Liver (tissue), 9 donors: ENCODE data around the gene AMBN. TPM values are rescaled to one million over a fixed set of nuclear protein-coding genes. Genes with fewer than 3 reads are reported as not detected.
A peak's percentile ranks its signal among the peaks of the same experiment; 100 is the strongest.

Experiments
- DNase-seq: peaks from one replicate; pipeline ENCODE4 v3.0.0-alpha.2; 2017; ENCODE audit warnings: low spot score
- H3K27ac ChIP-seq, 2 donors: one replicate each; pipeline ENCODE4 v1.7.0; 2013; ENCODE audit warnings: inconsistent platforms in 2 of 2, low read length in 2 of 2, control low read depth in 1 of 2, low read depth in 1 of 2, mild to moderate bottlenecking in 1 of 2
- H3K27me3 ChIP-seq, 4 donors: one replicate each; pipeline versions ENCODE4 v1.6.1 to v1.7.0; 2013; ENCODE audit warnings: low read length in 3 of 4, inconsistent platforms in 1 of 4, mild to moderate bottlenecking in 1 of 4, moderate library complexity in 1 of 4; ENCODE audit not compliant: control insufficient read depth in 4 of 4, insufficient read depth in 4 of 4
- H3K36me3 ChIP-seq, 4 donors: one replicate each; pipeline versions ENCODE4 v1.6.1 to v1.7.0; 2013; ENCODE audit warnings: low read length in 3 of 4, mild to moderate bottlenecking in 3 of 4, low read depth in 1 of 4, moderate library complexity in 1 of 4; ENCODE audit not compliant: control insufficient read depth in 4 of 4, insufficient read depth in 3 of 4
- H3K4me1 ChIP-seq, 4 donors: one replicate each; pipeline versions ENCODE4 v1.6.1 to v1.7.0; 2013; ENCODE audit warnings: low read length in 3 of 4, mild to moderate bottlenecking in 3 of 4, moderate library complexity in 1 of 4; ENCODE audit not compliant: control insufficient read depth in 4 of 4, insufficient read depth in 4 of 4
- H3K4me3 ChIP-seq, 3 donors: one replicate each; pipeline versions ENCODE4 v1.6.1 to v1.7.0; 2013; ENCODE audit warnings: low read length in 3 of 3, control low read depth in 1 of 3, low read depth in 1 of 3, mild to moderate bottlenecking in 1 of 3
- H3K9ac ChIP-seq, 2 donors: one replicate each; pipeline ENCODE4 v1.7.0; 2013; ENCODE audit warnings: low read length in 2 of 2, mild to moderate bottlenecking in 2 of 2, moderate library complexity in 2 of 2, control low read depth in 1 of 2, low read depth in 1 of 2
- H3K9me3 ChIP-seq, 4 donors: one replicate each; pipeline versions ENCODE4 v1.6.1 to v1.7.0; 2013; ENCODE audit warnings: low read length in 3 of 4; ENCODE audit not compliant: control insufficient read depth in 4 of 4
- EGR1 ChIP-seq, 2 donors: IDR thresholded peaks; 2 replicates each; pipeline ENCODE4 v1.6.1; 2016 to 2018; ENCODE audit warnings: antibody characterized with exemption in 2 of 2, low read depth in 2 of 2
- FOXA1 ChIP-seq: IDR thresholded peaks from 2 replicates; pipeline ENCODE4 v1.6.1; 2016; ENCODE audit warnings: antibody characterized with exemption
- GABPA ChIP-seq, 2 donors: IDR thresholded peaks in 1 of 2; conservative IDR thresholded peaks in 1 of 2; 2 replicates each; pipeline ENCODE4 v1.6.1; 2016; ENCODE audit warnings: antibody characterized with exemption in 2 of 2, mild to moderate bottlenecking in 1 of 2, moderate library complexity in 1 of 2
- HNF4A ChIP-seq, 2 donors: conservative IDR thresholded peaks; 2 replicates each; pipeline ENCODE4 v1.6.1; 2016; ENCODE audit warnings: antibody characterized with exemption in 2 of 2, mild to moderate bottlenecking in 2 of 2
- HNF4G ChIP-seq: IDR thresholded peaks from 2 replicates; pipeline ENCODE4 v1.6.1; 2016; ENCODE audit warnings: antibody characterized with exemption
- JUND ChIP-seq, 2 donors: IDR thresholded peaks; 2 replicates each; pipeline ENCODE4 v1.6.1; 2016; ENCODE audit warnings: antibody characterized with exemption in 2 of 2
- NR2F2 ChIP-seq: IDR thresholded peaks from 2 replicates; pipeline ENCODE4 v1.6.1; 2016; ENCODE audit warnings: antibody characterized with exemption
- RAD21 ChIP-seq, 2 donors: IDR thresholded peaks; 2 replicates each; pipeline ENCODE4 v1.6.1; 2016; ENCODE audit warnings: antibody characterized with exemption in 2 of 2, mild to moderate bottlenecking in 2 of 2
- RXRA ChIP-seq, 2 donors: IDR thresholded peaks; 2 replicates each; pipeline ENCODE4 v1.6.1; 2017 to 2018; ENCODE audit warnings: antibody characterized with exemption in 2 of 2, mild to moderate bottlenecking in 1 of 2
- SP1 ChIP-seq: IDR thresholded peaks from 2 replicates; pipeline ENCODE4 v1.6.1; 2018; ENCODE audit warnings: antibody characterized with exemption, mild to moderate bottlenecking
- TAF1 ChIP-seq: conservative IDR thresholded peaks from 2 replicates; pipeline ENCODE4 v1.6.1; 2016; ENCODE audit warnings: antibody characterized with exemption, mild to moderate bottlenecking
- YY1 ChIP-seq: IDR thresholded peaks from 2 replicates; pipeline ENCODE4 v1.6.1; 2016; ENCODE audit warnings: antibody characterized with exemption, mild to moderate bottlenecking
- WGBS: extraction: QIAGEN DNeasy Blood & Tissue Kit; methylation state at CpG from one replicate; pipeline ENCODE4 v1.1.7; 2013; 5-methylcytosine and 5-hydroxymethylcytosine counted together
- polyA plus RNA-seq, 2 donors: library from polyadenylated mRNA; stranded (reverse) in 1 of 2; unstranded in 1 of 2; fragments of 200-250 nt in 1 of 2; fragments of >200 nt in 1 of 2; fragmentation: Nextera tagmentation in 1 of 2; extraction: Ambion mirVana in 1 of 2; gene quantifications; one replicate each; pipeline versions ENCODE4 v1.2.1 to v1.2.3, GENCODE V29; 2013 to 2015
- total RNA-seq, 2 donors: library from RNA; depleted of rRNA; stranded (reverse); fragments of >200 nt; gene quantifications; one replicate each; pipeline ENCODE4 v1.2.3, GENCODE V29; 2014
- TF ChIP-seq, protein P1 (sequence below): IDR thresholded peaks from 2 replicates; pipeline ENCODE4 v1.6.1; 2016; ENCODE audit warnings: antibody characterized with exemption
- TF ChIP-seq, protein P2 (sequence below): IDR thresholded peaks from 2 replicates; pipeline ENCODE4 v1.6.1; 2016; ENCODE audit warnings: antibody characterized with exemption
- TF ChIP-seq, protein P3 (sequence below): IDR thresholded peaks from 2 replicates; pipeline ENCODE4 v1.6.1; 2016; ENCODE audit warnings: antibody characterized with exemption, mild to moderate bottlenecking
- TF ChIP-seq, protein P4 (sequence below): fragments of 150-350 bp; IDR thresholded peaks from 2 replicates; pipeline ENCODE4 v1.5.1; 2017; ENCODE audit warnings: improper control_type of control experiment, low read depth, low read length; ENCODE audit not compliant: missing input control
- TF ChIP-seq, protein P5 (sequence below): IDR thresholded peaks from 2 replicates; pipeline ENCODE4 v1.6.1; 2016; ENCODE audit warnings: antibody characterized with exemption
- donor health status: healthy.
- donor health status: healthy.
- donor health status: healthy.
- donor health status: healthy.
- donor health status: healthy.

Gene AMBN
- total and polyA plus RNA-seq, 4 donors = not detected

DNA sequence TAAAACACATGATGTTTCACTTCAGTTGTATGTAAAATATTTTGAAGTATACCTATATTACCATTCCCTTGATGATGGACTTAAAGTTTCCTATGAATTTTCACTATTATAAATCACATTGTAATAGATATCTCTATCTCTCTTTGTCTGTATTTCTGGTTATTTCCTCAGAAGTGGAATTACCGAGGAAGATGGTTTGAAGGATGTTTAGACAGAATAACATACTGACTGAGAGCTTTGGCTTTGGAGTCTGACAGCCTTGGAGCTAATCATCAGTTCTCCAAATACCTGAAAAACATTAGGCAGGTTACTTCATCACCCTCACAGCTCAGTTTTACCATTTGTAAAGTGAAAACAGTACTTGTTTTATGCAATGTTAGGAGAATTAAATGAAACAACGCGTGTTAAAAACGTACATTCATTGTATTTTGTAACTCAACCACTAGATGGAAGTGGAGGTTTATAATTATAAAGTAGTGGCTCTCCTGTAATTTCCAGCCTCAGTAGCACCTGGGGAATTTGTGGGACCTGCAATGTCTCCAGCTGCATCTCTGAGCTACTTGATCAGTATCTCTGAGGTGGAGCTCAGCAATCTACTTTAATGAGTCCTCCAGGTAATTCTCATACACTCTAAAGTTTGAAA, 59.9 kb downstream of the AMBN start:
- Histone ChIP-seq H3K27ac (no peak overlapping the region), H3K4me1 (peaks cover 0 to 4% (median 2%) of the 10 kb centered on the region in 4 donors), H3K9ac (peak overlapping the region in 1 of 2 donors; percentile 43), H3K36me3 (no peaks in the 10 kb centered on the region), H3K4me3 (no peak overlapping the region), H3K9me3 (no peaks in the 10 kb centered on the region), H3K27me3 (no peaks in the 10 kb centered on the region)
- no peak for DNase-seq
- 9% methylated on average over 4 of the region's 4 CpGs for WGBS
- TF ChIP-seq GABPA (IDR thresholded peaks at IDR 0.05 in 1 of 2, conservative IDR thresholded peaks at IDR 0.05 in 1 of 2) (no peak), FOXA1 (no peak), TAF1 (no peak), NR2F2 (no peak), RAD21 (IDR thresholded peaks at IDR 0.05) (peak; percentile 80 to 86), SP1 (no peak), HNF4A (conservative IDR thresholded peaks at IDR 0.05) (no peak), HNF4G (no peak)
- TF ChIP-seq, protein P1, sequence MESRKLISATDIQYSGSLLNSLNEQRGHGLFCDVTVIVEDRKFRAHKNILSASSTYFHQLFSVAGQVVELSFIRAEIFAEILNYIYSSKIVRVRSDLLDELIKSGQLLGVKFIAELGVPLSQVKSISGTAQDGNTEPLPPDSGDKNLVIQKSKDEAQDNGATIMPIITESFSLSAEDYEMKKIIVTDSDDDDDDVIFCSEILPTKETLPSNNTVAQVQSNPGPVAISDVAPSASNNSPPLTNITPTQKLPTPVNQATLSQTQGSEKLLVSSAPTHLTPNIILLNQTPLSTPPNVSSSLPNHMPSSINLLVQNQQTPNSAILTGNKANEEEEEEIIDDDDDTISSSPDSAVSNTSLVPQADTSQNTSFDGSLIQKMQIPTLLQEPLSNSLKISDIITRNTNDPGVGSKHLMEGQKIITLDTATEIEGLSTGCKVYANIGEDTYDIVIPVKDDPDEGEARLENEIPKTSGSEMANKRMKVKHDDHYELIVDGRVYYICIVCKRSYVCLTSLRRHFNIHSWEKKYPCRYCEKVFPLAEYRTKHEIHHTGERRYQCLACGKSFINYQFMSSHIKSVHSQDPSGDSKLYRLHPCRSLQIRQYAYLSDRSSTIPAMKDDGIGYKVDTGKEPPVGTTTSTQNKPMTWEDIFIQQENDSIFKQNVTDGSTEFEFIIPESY = no peak
- TF ChIP-seq, protein P2, sequence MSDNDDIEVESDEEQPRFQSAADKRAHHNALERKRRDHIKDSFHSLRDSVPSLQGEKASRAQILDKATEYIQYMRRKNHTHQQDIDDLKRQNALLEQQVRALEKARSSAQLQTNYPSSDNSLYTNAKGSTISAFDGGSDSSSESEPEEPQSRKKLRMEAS = no peak
- TF ChIP-seq, protein P3, sequence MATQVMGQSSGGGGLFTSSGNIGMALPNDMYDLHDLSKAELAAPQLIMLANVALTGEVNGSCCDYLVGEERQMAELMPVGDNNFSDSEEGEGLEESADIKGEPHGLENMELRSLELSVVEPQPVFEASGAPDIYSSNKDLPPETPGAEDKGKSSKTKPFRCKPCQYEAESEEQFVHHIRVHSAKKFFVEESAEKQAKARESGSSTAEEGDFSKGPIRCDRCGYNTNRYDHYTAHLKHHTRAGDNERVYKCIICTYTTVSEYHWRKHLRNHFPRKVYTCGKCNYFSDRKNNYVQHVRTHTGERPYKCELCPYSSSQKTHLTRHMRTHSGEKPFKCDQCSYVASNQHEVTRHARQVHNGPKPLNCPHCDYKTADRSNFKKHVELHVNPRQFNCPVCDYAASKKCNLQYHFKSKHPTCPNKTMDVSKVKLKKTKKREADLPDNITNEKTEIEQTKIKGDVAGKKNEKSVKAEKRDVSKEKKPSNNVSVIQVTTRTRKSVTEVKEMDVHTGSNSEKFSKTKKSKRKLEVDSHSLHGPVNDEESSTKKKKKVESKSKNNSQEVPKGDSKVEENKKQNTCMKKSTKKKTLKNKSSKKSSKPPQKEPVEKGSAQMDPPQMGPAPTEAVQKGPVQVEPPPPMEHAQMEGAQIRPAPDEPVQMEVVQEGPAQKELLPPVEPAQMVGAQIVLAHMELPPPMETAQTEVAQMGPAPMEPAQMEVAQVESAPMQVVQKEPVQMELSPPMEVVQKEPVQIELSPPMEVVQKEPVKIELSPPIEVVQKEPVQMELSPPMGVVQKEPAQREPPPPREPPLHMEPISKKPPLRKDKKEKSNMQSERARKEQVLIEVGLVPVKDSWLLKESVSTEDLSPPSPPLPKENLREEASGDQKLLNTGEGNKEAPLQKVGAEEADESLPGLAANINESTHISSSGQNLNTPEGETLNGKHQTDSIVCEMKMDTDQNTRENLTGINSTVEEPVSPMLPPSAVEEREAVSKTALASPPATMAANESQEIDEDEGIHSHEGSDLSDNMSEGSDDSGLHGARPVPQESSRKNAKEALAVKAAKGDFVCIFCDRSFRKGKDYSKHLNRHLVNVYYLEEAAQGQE = no peak
- TF ChIP-seq, protein P4, sequence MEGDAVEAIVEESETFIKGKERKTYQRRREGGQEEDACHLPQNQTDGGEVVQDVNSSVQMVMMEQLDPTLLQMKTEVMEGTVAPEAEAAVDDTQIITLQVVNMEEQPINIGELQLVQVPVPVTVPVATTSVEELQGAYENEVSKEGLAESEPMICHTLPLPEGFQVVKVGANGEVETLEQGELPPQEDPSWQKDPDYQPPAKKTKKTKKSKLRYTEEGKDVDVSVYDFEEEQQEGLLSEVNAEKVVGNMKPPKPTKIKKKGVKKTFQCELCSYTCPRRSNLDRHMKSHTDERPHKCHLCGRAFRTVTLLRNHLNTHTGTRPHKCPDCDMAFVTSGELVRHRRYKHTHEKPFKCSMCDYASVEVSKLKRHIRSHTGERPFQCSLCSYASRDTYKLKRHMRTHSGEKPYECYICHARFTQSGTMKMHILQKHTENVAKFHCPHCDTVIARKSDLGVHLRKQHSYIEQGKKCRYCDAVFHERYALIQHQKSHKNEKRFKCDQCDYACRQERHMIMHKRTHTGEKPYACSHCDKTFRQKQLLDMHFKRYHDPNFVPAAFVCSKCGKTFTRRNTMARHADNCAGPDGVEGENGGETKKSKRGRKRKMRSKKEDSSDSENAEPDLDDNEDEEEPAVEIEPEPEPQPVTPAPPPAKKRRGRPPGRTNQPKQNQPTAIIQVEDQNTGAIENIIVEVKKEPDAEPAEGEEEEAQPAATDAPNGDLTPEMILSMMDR = peak; percentile 52
- TF ChIP-seq, protein P5, sequence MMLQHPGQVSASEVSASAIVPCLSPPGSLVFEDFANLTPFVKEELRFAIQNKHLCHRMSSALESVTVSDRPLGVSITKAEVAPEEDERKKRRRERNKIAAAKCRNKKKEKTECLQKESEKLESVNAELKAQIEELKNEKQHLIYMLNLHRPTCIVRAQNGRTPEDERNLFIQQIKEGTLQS = no peak

DNA sequence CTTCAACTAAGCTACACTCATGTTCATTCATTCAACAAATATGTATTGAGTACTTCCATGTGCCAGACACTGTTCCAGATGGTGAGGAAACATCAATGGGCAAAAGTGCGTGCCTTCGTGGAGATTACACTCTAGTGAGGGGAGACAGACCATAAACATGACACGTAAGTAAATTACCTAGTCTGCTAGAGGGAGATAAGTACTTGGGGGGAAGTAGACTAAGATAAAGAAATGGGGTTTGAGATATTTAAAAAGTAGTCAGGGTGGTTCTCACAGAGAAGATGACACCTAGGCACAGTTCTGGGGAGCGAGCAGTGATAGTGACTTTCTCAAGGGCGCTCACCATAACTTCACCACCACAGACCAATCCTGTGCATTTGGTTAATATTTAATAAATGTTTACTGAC, 62.6 kb downstream of the AMBN start:
- H3K4me1 ChIP-seq = peaks cover 0 to 3% (median 1%) of the 10 kb centered on the region in 4 donors
- no peaks in the 10 kb centered on the region for H3K36me3 ChIP-seq
- DNase-seq = no peak
- no peak overlapping the region for H3K4me3 ChIP-seq
- no peaks in the 10 kb centered on the region for H3K9me3 ChIP-seq
- no peak overlapping the region for H3K27ac ChIP-seq
- 61% methylated on average over 5 of the region's 5 CpGs for WGBS
- H3K27me3 ChIP-seq = no peaks in the 10 kb centered on the region
- no peak overlapping the region for H3K9ac ChIP-seq
- TF ChIP-seq NR2F2 (no peak), YY1 (no peak), JUND (IDR thresholded peaks at IDR 0.05) (no peak), FOXA1 (no peak), EGR1 (IDR thresholded peaks at IDR 0.05; ENCODE audit: low read depth in 2 of 2) (no peak), HNF4A (conservative IDR thresholded peaks at IDR 0.05) (no peak), HNF4G (no peak), RXRA (IDR thresholded peaks at IDR 0.05) (no peak), TAF1 (no peak), RAD21 (IDR thresholded peaks at IDR 0.05) (no peak), SP1 (no peak)
- TF ChIP-seq, protein P5 = no peak
- TF ChIP-seq, protein P1 = no peak
- TF ChIP-seq, protein P4 = no peak
- TF ChIP-seq, protein P2 = no peak
